ENCODE results near the gene EPB41L3.

EPB41L3 gene

DNA sequence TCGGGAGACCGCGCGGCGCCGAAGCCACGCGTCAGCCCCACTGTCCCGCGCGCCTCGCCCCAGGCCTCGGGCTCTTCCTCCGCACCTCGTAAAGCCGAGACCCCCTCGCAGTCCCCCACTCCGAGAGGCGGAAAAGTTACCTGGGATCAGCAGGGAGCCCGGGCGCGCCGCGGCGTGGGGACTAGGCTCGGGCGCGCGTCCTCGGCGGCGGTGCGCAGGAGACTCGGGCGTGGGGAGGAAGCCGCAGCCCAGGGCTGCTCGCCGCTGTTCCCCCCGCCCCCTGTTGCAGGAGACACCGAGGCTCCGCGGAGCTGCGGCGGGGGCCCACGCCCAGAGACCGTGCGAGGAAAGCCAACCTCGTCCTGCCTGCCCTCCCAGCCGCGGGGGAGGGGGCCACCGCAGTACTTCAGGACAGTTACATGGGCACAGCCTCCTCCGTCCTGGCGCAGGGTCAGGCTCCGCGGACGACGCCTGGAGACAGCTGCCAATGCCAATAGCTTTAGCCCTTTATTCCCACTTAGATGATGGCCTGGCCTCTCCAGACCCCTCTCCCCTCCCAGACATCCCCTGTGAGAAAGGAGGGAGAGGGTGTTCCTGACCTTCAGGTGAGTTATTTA lies at the start of gene EPB41L3:
Gene EPB41L3 (minus strand): TSS at position 225 of the 617 bp plus-strand sequence. CDS start 54,814 bp downstream, outside the sequence.
- TF ChIP-seq, protein P1, sequence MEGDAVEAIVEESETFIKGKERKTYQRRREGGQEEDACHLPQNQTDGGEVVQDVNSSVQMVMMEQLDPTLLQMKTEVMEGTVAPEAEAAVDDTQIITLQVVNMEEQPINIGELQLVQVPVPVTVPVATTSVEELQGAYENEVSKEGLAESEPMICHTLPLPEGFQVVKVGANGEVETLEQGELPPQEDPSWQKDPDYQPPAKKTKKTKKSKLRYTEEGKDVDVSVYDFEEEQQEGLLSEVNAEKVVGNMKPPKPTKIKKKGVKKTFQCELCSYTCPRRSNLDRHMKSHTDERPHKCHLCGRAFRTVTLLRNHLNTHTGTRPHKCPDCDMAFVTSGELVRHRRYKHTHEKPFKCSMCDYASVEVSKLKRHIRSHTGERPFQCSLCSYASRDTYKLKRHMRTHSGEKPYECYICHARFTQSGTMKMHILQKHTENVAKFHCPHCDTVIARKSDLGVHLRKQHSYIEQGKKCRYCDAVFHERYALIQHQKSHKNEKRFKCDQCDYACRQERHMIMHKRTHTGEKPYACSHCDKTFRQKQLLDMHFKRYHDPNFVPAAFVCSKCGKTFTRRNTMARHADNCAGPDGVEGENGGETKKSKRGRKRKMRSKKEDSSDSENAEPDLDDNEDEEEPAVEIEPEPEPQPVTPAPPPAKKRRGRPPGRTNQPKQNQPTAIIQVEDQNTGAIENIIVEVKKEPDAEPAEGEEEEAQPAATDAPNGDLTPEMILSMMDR (conservative IDR thresholded peaks at IDR 0.05; ENCODE audit: low read depth, low read length) = no peak
- H3K4me3 ChIP-seq (ENCODE audit: low read depth, low read length) = peak within 1 kb of the TSS; percentile 81
- DNase-seq (ENCODE audit: low read depth) = peak; percentile 48

DNA sequence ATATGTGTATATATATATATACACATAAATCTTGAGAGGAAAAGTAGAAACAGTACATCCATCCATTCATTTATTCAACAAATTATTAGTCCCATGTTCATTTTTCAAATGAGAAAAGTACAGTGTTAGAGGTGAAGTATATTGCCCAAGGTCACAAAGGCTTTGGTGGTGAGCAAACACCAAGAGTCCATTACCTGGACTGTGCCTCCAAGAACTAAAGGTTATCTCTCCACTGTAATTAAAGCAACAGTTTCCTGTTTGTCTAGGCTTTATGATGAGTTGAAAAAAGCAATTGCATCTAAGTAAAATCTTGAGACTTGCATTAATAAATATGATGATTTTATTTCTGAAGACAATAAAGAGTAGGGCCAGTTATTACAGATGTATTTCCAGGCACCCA lies 44.7 kb upstream of the EPB41L3 start:
- TF ChIP-seq, protein P1 (conservative IDR thresholded peaks at IDR 0.05; ENCODE audit: low read depth, low read length) = no peak
- DNase-seq (ENCODE audit: low read depth) = no peak
- no peak overlapping the region for H3K4me3 ChIP-seq (ENCODE audit: low read depth, low read length)

DNA sequence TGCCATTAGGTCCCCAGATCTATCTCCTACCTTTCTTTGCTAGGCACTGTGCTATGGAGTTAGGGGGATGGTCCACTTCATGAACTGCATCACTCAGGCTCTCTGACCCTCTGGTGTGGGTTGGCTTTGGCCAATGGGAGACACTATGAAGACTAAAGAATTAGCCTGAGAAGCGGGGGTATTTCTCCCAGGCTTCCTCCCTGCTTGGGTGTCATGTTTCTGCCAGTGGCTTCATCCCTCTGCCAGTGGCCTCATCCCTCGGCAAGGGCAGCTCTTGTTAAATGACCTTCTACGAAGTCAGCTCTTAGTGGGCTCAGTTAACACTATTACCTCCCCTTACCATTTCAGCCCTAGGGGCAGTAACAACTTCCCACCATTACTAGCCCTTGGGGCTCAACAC lies 41.9 kb upstream of the EPB41L3 start:
- H3K4me3 ChIP-seq (ENCODE audit: low read depth, low read length) = no peak overlapping the region
- TF ChIP-seq, protein P1 (conservative IDR thresholded peaks at IDR 0.05; ENCODE audit: low read depth, low read length) = no peak
- DNase-seq (ENCODE audit: low read depth) = no peak

DNA sequence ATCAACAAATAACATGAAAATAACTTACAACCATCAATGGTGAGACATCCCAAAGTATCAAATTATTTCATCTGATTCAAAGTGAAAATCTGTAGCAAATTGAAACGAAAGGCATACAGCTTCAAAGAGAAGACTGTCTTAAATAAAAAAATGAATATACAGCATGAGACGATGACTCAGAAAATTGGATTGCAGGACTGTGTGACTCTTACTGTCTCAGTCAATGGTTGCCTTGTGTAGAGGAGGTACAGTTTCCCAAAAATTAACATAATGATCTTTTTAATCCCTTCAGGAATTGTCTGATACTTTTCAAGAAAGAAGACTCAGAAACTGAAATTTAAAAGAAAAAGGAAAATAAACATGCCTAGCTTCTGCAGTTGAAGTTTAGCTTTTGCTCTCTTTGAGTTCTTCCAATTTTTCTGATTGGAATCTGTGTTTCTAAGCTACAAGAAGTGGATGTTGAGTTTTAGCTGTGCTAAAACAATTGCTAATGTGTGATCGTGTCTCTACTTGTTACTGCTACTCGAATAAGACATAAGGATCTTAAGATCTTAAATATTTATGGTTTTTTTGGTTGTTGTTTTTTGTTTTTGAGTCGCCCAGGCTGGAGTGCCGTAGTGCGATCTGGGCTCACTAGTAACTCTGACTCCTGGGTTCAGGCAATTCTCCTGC lies 41.1 kb upstream of the EPB41L3 start:
- H3K4me3 ChIP-seq (ENCODE audit: low read depth, low read length) = no peak overlapping the region
- DNase-seq (ENCODE audit: low read depth) = peak; percentile 78
- TF ChIP-seq, protein P1 (conservative IDR thresholded peaks at IDR 0.05; ENCODE audit: low read depth, low read length) = no peak

DNA sequence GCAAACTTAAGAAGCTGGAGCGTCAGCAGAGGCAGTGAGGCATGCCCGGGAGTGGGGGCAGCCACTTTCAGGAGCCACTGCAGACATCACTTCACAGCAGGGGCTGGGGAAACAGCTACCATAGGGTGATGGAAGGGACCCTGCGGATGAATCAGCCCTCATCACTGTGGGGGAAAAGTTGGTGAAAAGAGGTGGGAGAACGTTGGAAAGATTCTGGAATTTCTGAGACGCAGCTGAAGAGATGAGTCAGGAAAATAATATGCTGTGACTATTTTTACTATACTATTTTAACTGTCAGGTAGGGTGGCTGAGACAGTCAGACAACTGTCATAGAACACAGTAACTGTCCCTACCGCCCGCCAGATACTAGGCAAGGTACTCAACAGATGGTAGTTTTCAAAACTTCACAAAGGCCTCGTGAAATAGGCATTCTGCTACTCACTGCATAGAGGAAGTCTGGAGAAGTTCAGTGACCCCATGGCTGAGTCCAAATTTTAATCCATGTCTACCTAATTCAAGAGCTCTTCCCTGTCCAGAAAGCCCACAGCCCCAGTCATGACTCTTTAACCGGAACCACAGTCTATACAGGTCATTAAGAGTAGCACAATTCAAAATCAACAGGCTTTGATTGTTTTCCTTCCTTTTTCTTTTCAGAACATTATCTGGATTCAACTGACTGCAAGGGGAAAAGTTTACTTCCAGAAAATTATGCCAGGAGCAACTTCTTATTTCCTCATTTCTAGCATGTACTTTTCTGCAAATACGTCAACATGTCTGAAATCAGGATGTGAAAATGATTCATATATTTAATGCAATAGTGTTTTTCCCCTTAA lies 39.3 kb upstream of the EPB41L3 start:
- no peak overlapping the region for H3K4me3 ChIP-seq (ENCODE audit: low read depth, low read length)
- TF ChIP-seq, protein P1 (conservative IDR thresholded peaks at IDR 0.05; ENCODE audit: low read depth, low read length) = no peak
- peak; percentile 70 for DNase-seq (ENCODE audit: low read depth)

DNA sequence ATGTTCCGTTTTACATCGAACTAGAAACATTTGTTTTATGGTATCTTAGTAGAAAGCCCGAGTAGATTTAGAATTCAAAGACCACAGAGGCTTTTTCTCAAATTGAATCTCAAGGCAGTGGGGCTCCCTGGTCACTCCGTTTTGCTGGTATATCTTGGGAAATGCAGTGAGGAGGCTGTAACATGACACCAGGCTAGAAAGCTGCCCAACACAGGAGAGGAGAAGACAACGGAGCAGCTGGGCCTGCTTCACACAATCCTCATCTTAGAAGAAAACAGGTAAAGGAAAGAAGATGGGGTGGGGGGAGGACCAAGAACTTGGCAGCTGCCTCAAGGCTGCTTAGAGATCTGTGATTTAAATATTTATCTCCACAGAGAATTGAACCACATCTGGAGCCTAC lies 38.3 kb upstream of the EPB41L3 start:
- peak; percentile 85 for DNase-seq (ENCODE audit: low read depth)
- TF ChIP-seq, protein P1 (conservative IDR thresholded peaks at IDR 0.05; ENCODE audit: low read depth, low read length) = no peak
- no peak overlapping the region for H3K4me3 ChIP-seq (ENCODE audit: low read depth, low read length)

Measured in choroid plexus epithelial cell (primary cell).